T47D (cell line): ENCODE results near the gene PDZRN4.

Source experiments
- DNase-seq, 2 experiments: peaks; one replicate each; pipeline versions ENCODE4 v3.0.0 to v3.0.0-alpha.2; 2011 to 2012; ENCODE audit warnings: low read depth in 1 of 2, low spot score in 1 of 2
- JUND ChIP-seq: IDR thresholded peaks from 2 replicates; pipeline ENCODE4 v1.6.1; 2012; ENCODE audit warnings: low read depth
- in situ Hi-C: cut with HindIII; loops from 2 replicates; pipeline ENCODE4 v1.10.0; 2016; ENCODE audit warnings: low sequenced_read_pairs, low pct_unique_long_range_greater_than_20kb

The PDZRN4 gene

GRCh38 chr12:41563051-41563450 is 374.9 kb downstream of the PDZRN4 start:
- DNase-seq: no peak
- no peak for TF ChIP-seq JUND
- in situ Hi-C loops: no loop called here

GRCh38 chr12:41564816-41565215 is 376.7 kb downstream of the PDZRN4 start:
- in situ Hi-C loops: no loop called here
- TF ChIP-seq JUND: no peak
- no peak for DNase-seq

- TF ChIP-seq JUND: no peak
- DNase-seq: no peak
- in situ Hi-C loops: no loop called here
These were observed 378.6 kb downstream of the PDZRN4 start for GRCh38 chr12:41566703-41567102.

GRCh38 chr12:41573445-41573844 is 385.3 kb downstream of the PDZRN4 start:
- no peak for TF ChIP-seq JUND
- DNase-seq: no peak
- in situ Hi-C loops: no loop called here

DNA sequence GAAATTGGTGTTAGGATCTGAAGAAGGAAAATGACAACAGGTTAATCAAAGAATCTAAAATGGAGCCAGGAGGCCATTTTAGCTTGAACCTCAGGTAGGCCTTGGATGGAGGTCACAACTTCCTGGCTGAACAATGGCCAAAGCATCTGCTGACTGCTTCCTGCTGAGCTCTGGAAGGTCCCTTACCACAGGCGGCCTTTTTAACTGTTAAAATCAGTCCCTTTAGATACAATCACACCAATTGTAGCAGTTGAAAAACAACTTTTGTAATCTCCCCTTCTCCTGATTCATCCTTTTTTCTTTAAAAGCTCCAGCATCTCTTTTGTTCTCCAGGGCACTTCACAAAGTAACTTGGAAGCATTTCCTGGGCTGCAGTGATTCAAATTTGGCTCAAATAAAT is 388.8 kb downstream of the PDZRN4 start:
- TF ChIP-seq JUND: no peak
- no peak for DNase-seq
- in situ Hi-C loops: no loop called here

GRCh38 chr12:41577995-41578394 is 389.9 kb downstream of the PDZRN4 start:
- in situ Hi-C loops: no loop called here
- no peak for DNase-seq
- no peak for TF ChIP-seq JUND

GRCh38 chr12:41585784-41586183 is 397.7 kb downstream of the PDZRN4 start:
- no peak for DNase-seq
- TF ChIP-seq JUND: no peak
- in situ Hi-C loops: no loop called here

DNA sequence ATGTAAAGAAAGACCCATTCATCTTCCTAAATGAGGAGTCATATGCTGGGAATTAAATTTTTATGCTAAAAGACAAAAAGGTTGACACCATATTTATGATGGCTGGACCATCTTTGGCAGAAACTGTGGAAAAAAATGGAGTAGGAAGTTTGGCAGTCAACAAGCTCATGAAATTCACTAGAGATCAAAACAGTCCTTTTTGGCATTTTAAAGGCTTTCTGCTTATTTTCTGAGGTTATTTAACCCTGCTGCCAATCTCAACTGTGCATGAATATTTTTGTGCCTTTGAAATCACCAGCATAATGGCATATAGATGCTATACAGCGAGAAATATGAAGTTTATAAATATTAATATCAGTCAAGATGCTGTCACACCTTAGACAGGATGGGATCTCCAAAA is 399.5 kb downstream of the PDZRN4 start:
- no peak for TF ChIP-seq JUND
- no peak for DNase-seq
- in situ Hi-C loops: no loop called here

DNA sequence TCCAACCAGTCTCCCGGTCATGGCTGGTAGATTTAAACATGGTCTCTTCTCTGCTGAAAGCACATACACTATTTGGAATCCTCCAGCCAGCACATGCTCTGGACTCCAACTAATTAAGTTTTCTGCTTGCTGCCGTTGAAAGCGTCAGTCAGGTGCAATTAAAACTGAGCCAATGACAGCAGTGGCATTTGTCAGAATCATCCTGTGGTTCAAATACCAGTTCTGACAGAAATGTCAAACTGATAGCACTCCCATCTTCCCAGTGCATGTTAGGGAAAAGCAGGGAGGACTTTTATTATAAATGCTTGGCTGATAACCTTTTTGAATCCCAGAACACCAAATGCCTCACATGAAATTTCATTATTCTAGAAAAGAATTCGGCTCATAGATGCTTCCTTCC is 401.8 kb downstream of the PDZRN4 start:
- TF ChIP-seq JUND: no peak
- in situ Hi-C loops: no loop called here
- no peak for DNase-seq

GRCh38 chr12:41596190-41596589 is 408.1 kb downstream of the PDZRN4 start:
- no peak for DNase-seq
- in situ Hi-C loops: no loop called here
- no peak for TF ChIP-seq JUND

DNA sequence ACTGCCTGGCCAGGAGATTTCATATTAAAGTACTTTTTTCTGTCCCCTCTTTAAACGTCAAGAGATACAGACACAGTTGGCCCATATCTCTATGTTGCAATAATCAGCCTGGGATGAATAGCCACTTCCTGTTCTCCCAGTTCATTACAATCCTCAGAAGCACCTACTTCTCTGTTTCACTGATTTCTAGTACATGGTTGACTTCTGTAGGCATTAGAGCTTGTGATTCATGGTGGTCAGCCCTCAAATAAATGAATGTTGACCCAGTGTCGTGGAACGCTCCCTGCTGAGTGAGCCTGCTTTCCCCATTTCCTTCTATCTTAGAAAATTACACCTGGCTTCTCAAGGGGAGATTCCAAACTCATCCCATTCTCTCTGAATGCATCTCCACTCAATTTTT is 416.7 kb downstream of the PDZRN4 start:
- in situ Hi-C loops: no loop called here
- no peak for TF ChIP-seq JUND
- no peak for DNase-seq

GRCh38 chr12:41605545-41606305 is 417.6 kb downstream of the PDZRN4 start:
- in situ Hi-C loops: no loop called here
- TF ChIP-seq JUND: no peak
- no peak for DNase-seq

DNA sequence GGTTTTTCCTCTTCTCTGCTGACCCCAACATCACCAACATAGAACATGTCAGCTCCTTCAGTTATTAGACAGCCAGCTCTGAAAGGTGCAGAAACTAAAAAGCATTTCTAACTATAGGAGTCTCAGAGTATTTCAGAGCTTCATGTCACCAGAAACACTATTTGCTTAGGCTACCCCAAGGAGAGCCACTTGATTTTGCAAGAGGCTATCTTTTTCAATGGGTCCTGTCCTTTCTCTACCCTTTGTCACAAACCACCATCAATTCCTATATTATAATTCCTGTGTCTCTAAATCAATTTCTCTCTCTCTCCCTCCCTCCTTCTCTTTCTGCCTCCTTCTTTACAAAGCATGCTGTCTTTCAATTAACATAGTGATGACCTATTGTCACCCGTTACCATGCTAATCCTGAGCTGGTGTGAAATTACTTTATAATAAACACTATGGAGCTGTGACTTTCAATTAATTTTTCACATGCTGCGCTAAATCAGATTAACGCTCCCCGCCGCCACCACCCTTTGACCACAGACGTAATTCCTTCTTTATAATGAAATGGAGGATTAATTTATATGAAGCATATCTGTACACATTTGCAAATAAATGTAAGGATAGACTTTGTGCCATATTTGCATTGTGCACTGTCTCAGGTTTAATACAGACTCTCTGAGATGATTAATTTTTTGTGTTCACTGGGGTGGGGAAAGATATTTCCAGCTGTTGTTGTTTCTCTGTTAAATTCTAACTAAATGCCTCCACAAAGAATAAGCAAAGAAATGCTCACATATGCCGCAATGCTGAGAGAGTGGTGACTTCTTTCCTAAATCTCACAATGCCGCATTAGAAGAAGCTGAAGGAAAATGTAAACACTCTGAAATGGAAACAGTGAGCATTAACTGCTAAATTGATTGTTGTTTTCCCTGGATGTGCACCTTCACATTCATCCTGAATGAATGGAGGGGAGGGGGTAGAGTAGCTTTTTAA is 418.6 kb downstream of the PDZRN4 start:
- no peak for TF ChIP-seq JUND
- in situ Hi-C loops: no loop called here
- DNase-seq: no peak
